ENCODE results near the gene CCN2.

GRCh38 chr6:131900231-131900630, 50.9 kb downstream of the CCN2 start:
- TF ChIP-seq, protein P1, sequence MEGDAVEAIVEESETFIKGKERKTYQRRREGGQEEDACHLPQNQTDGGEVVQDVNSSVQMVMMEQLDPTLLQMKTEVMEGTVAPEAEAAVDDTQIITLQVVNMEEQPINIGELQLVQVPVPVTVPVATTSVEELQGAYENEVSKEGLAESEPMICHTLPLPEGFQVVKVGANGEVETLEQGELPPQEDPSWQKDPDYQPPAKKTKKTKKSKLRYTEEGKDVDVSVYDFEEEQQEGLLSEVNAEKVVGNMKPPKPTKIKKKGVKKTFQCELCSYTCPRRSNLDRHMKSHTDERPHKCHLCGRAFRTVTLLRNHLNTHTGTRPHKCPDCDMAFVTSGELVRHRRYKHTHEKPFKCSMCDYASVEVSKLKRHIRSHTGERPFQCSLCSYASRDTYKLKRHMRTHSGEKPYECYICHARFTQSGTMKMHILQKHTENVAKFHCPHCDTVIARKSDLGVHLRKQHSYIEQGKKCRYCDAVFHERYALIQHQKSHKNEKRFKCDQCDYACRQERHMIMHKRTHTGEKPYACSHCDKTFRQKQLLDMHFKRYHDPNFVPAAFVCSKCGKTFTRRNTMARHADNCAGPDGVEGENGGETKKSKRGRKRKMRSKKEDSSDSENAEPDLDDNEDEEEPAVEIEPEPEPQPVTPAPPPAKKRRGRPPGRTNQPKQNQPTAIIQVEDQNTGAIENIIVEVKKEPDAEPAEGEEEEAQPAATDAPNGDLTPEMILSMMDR (conservative IDR thresholded peaks at IDR 0.05 in 1 of 2, IDR thresholded peaks at IDR 0.05 in 1 of 2; ENCODE audit: low read depth in 1 of 2, low read length in 2 of 2) = no peak
- TF ChIP-seq EZH2 (IDR thresholded peaks at IDR 0.05; ENCODE audit: low read length, missing control alignments) = no peak

All from fibroblast of lung (primary cell).